K562 (cell line): ENCODE data around the gene ACER3. TPM values are rescaled to one million over a fixed set of nuclear protein-coding genes. Genes with fewer than 3 reads are reported as not detected.

ENCODE experiments used
- BRF2 ChIP-seq: IDR thresholded peaks from 3 replicates; pipeline ENCODE4 v1.6.1; 2011; ENCODE audit warnings: borderline replicate concordance, mild to moderate bottlenecking; ENCODE audit not compliant: insufficient read length, insufficient read depth
- C11orf30 ChIP-seq: fragments of 450-650 bp; IDR thresholded peaks from 2 replicates; pipeline ENCODE4 v1.6.1; 2016; ENCODE audit warnings: low read depth, mild to moderate bottlenecking
- CC2D1A ChIP-seq: fragments of 450-650 bp; IDR thresholded peaks from 2 replicates; pipeline ENCODE4 v1.6.1; 2017; ENCODE audit warnings: mild to moderate bottlenecking
- CCNT2 ChIP-seq: IDR thresholded peaks from 2 replicates; pipeline ENCODE4 v1.6.1; 2011; ENCODE audit warnings: borderline replicate concordance, low read depth, mild to moderate bottlenecking, moderate library complexity, mixed read lengths, low read length; ENCODE audit not compliant: insufficient read length; ENCODE audit errors: extremely low read depth
- DIDO1 ChIP-seq: fragments of 450-650 bp; IDR thresholded peaks from 2 replicates; pipeline ENCODE4 v1.6.1; 2016; ENCODE audit warnings: low read depth, missing biosample characterization, missing genetic modification characterization
- EP400 ChIP-seq: fragments of 450-650 bp; IDR thresholded peaks from 2 replicates; pipeline ENCODE4 v1.6.1; 2017; ENCODE audit warnings: antibody characterized with exemption, mild to moderate bottlenecking, moderate library complexity
- HDAC8 ChIP-seq: fragments of 450-650 bp; IDR thresholded peaks from 2 replicates; pipeline ENCODE4 v1.6.1; 2016; ENCODE audit warnings: mild to moderate bottlenecking, missing genetic modification characterization, moderate library complexity, missing compliant biosample characterization
- JUNB ChIP-seq: fragments of 450-650 bp; formaldehyde crosslinking; conservative IDR thresholded peaks from 2 replicates; pipeline ENCODE4 v1.4.0; 2020; ENCODE audit warnings: mild to moderate bottlenecking
- LEF1 ChIP-seq: fragments of 450-650 bp; IDR thresholded peaks from 2 replicates; pipeline ENCODE4 v1.6.1; 2016; ENCODE audit warnings: mild to moderate bottlenecking
- MCM5 ChIP-seq: fragments of 450-650 bp; IDR thresholded peaks from 2 replicates; pipeline ENCODE4 v1.6.1; 2016; ENCODE audit warnings: low read depth
- MEIS2 ChIP-seq: fragments of 450-650 bp; IDR thresholded peaks from 2 replicates; pipeline ENCODE4 v1.6.1; 2014; ENCODE audit warnings: mild to moderate bottlenecking; ENCODE audit not compliant: partially characterized antibody
- NR2C2 ChIP-seq, 2 experiments: fragments of 200-800 bp in 1 of 2; sonication (Bioruptor generic) in 1 of 2; sonication (generic) in 1 of 2; formaldehyde crosslinking in 1 of 2; IDR thresholded peaks; 2 replicates each; pipeline versions ENCODE4 v1.6.1 to v1.8.0; 2016 to 2022; ENCODE audit warnings: mild to moderate bottlenecking in 1 of 2, missing compliant biosample characterization in 1 of 2, missing genetic modification characterization in 1 of 2, missing genetic modification reagents in 1 of 2
- SPI1 ChIP-seq: IDR thresholded peaks from 2 replicates; pipeline ENCODE4 v1.6.1; 2011; ENCODE audit warnings: low read depth, low read length, control low read depth, borderline replicate concordance
- TCF7L2 ChIP-seq: fragments of 150-350 bp; IDR thresholded peaks from 2 replicates; pipeline ENCODE4 v1.6.1; 2016; ENCODE audit warnings: low read depth, mild to moderate bottlenecking, low read length, moderate library complexity
- ZNF699 ChIP-seq: fragments of 250-450 bp; sonication (Bioruptor Pico); IDR thresholded peaks from 2 replicates; pipeline ENCODE4 v1.8.0; 2021; ENCODE audit warnings: mild to moderate bottlenecking, moderate library complexity; ENCODE audit not compliant: insufficient replicate concordance
- ZNF778 ChIP-seq: fragments of 450-650 bp; formaldehyde crosslinking; IDR thresholded peaks from 2 replicates; pipeline ENCODE4 v1.4.0; 2020; ENCODE audit warnings: mild to moderate bottlenecking, moderate library complexity
- ZZZ3 ChIP-seq: fragments of 450-650 bp; IDR thresholded peaks from 2 replicates; pipeline ENCODE4 v1.6.1; 2016; ENCODE audit warnings: antibody characterized with exemption, mild to moderate bottlenecking, moderate library complexity
- polyA plus RNA-seq, 8 experiments: library from polyadenylated mRNA; depleted of rRNA in 4 of 8; stranded (reverse) in 5 of 8; unstranded in 3 of 8; fragments of >200 nt; fragmentation: Nextera tagmentation in 2 of 8; fragmentation: Illumina TruSeq in 1 of 8; extraction: Ambion mirVana in 2 of 8; extraction: Trizol in 1 of 8; gene quantifications; 2 replicates each; pipeline versions ENCODE4 v1.2.1 to v1.2.3, GENCODE V29; 2011 to 2014; ENCODE audit warnings: inconsistent platforms in 1 of 8, missing spikeins in 1 of 8
- total RNA-seq, 7 experiments: library from RNA; depleted of rRNA in 6 of 7; stranded (reverse); fragments of >200 nt in 6 of 7; fragmentation: Illumina TruSeq in 2 of 7; extraction: Trizol in 2 of 7; gene quantifications; 2 replicates each; pipeline versions ENCODE4 v1.2.1 to v1.2.3, GENCODE V29; 2011 to 2021; ENCODE audit warnings: low replicate concordance in 1 of 7

Gene ACER3
- total and polyA plus RNA-seq, 9 of the 15 experiments (the other 6 are each of a cell fraction or from before 2014, with no cell fraction given): 2.0 to 23.8 (median 9.5) TPM

- TF ChIP-seq TCF7L2 (no peak), CCNT2 (peak; percentile 84), MEIS2 (peak; percentile 18), C11orf30 (no peak), ZZZ3 (no peak), ZNF699 (no peak), BRF2 (no peak), ZNF778 (CRISPR knock-in tag) (no peak), NR2C2 (CRISPR knock-in tag; IDR thresholded peaks at IDR 0.05) (peak; percentile 36; the same call in 1 of the 2 replicates), NR2C2 (tag; IDR thresholded peaks at IDR 0.05) (peak; percentile 67), DIDO1 (tag) (no peak), SPI1 (no peak), HDAC8 (tag) (no peak), CC2D1A (no peak), LEF1 (no peak), JUNB (CRISPR knock-in tag) (no peak), MCM5 (no peak), EP400 (no peak; the same call in 1 of the 2 replicates)
These were observed at the start of gene ACER3 (continued) for GRCh38 chr11:76860539-76861475.
